GM12878 (cell line): ENCODE results near the gene TMEM161A. TPM values are rescaled to one million over a fixed set of nuclear protein-coding genes. Genes with fewer than 3 reads are reported as not detected.

Experiments
- ATAC-seq: fragments of 200-7000 bp; cut with Tn5 transposase; 3 replicates; pipeline ENCODE4 v1.9.1; 2020; ENCODE audit warnings: mild to moderate bottlenecking, moderate library complexity
- BruUV-seq: library from RNA; stranded (reverse); fragments of 400-500 nt; replicated peaks from 2 replicates; lab custom pipeline; 2021; lab: Mats Ljungman, UMichigan
- CTCF ChIA-PET: fragments of 300-600 bp; sonication (Branson Sonifier 250); formaldehyde crosslinking; extraction: SDS; loops from one replicate; lab custom pipeline; 2021; ENCODE audit warnings: inconsistent platforms; lab: Yijun Ruan, JAX
- POLR2A ChIA-PET: fragments of 350-600 bp; formaldehyde crosslinking; extraction: SDS; loops from one replicate; lab custom pipeline; 2021; ENCODE audit warnings: inconsistent platforms; lab: Charles Lee
- RAD21 ChIA-PET: fragments of 300-600 bp; sonication (Branson Sonifier 250); formaldehyde crosslinking; loops from one replicate; lab custom pipeline; 2023; ENCODE audit warnings: antibody characterized with exemption; ENCODE audit not compliant: unreplicated experiment; lab: Charles Lee
- SMC1A ChIA-PET: fragments of 300-600 bp; sonication (Branson Sonifier 250); formaldehyde crosslinking; loops from one replicate; lab custom pipeline; 2023; ENCODE audit not compliant: unreplicated experiment, uncharacterized antibody; lab: Charles Lee
- DNase-seq: peaks from one replicate; pipeline ENCODE4 v3.0.0-alpha.2; 2011; ENCODE audit warnings: low read depth, low spot score
- FAIRE-seq: peaks from 3 replicates; lab custom pipeline; 2011; peaks lifted over from hg19 to GRCh38; lab: Jason Lieb, UNC
- H2AFZ ChIP-seq: 2 replicates; pipeline ENCODE4 v1.6.0; 2011; ENCODE audit warnings: low read depth, low read length, control low read depth; ENCODE audit not compliant: control insufficient read depth
- H3K27ac ChIP-seq: 2 replicates; pipeline ENCODE4 v1.5.1; 2011; ENCODE audit warnings: control low read depth; ENCODE audit not compliant: control insufficient read depth, insufficient read depth
- H3K27me3 ChIP-seq, 2 experiments: replicated peaks in 1 of 2; 2 replicates each; pipeline versions ENCODE4 v1.6.0 to v1.6.1; 2011; ENCODE audit warnings: low read length in 1 of 2; ENCODE audit not compliant: control insufficient read depth in 2 of 2, insufficient read depth in 2 of 2
- H3K36me3 ChIP-seq, 2 experiments: 2 replicates each; pipeline ENCODE4 v1.5.1; 2011; ENCODE audit warnings: low read length in 1 of 2; ENCODE audit not compliant: control insufficient read depth in 2 of 2, insufficient read depth in 2 of 2
- H3K4me1 ChIP-seq: 2 replicates; pipeline ENCODE4 v1.6.1; 2011; ENCODE audit warnings: mild to moderate bottlenecking, low read length, moderate library complexity, mixed read lengths; ENCODE audit not compliant: control insufficient read depth, insufficient read depth
- H3K4me2 ChIP-seq: 2 replicates; pipeline ENCODE4 v1.6.0; 2011; ENCODE audit warnings: control low read depth; ENCODE audit not compliant: control insufficient read depth, insufficient read depth
- H3K4me3 ChIP-seq: fragments of 200-600 bp; sonication (generic); 2 replicates; pipeline ENCODE4 v1.5.1; 2016
- H3K79me2 ChIP-seq: 2 replicates; pipeline ENCODE4 v1.6.0; 2011; ENCODE audit warnings: low read length; ENCODE audit not compliant: control insufficient read depth, insufficient read depth
- H3K9ac ChIP-seq: 2 replicates; pipeline ENCODE4 v1.8.0; 2011; ENCODE audit warnings: low read length, control low read depth, mixed read lengths; ENCODE audit not compliant: control insufficient read depth, insufficient read depth
- H3K9me3 ChIP-seq: replicated peaks from 3 replicates; pipeline ENCODE4 v1.5.1; 2011; ENCODE audit warnings: mild to moderate bottlenecking, low read length; ENCODE audit not compliant: control insufficient read depth, insufficient read depth
- H4K20me1 ChIP-seq: 2 replicates; pipeline ENCODE4 v1.6.0; 2011; ENCODE audit not compliant: control insufficient read depth, insufficient read depth
- BACH1 ChIP-seq: fragments of 450-650 bp; IDR thresholded peaks from 2 replicates; pipeline ENCODE4 v1.6.1; 2017; ENCODE audit warnings: mild to moderate bottlenecking, borderline replicate concordance
- BHLHE40 ChIP-seq, 2 experiments: fragments of 450-650 bp in 1 of 2; IDR thresholded peaks; 2 replicates each; pipeline ENCODE4 v1.6.1; 2011 to 2017; ENCODE audit warnings: low read depth in 2 of 2, borderline replicate concordance in 1 of 2, improper control_type of control experiment in 1 of 2, low read length in 1 of 2, mild to moderate bottlenecking in 1 of 2
- BMI1 ChIP-seq: fragments of 450-650 bp; IDR thresholded peaks from 2 replicates; pipeline ENCODE4 v1.6.1; 2016; ENCODE audit warnings: mild to moderate bottlenecking, moderate library complexity, borderline replicate concordance
- FOS ChIP-seq: IDR thresholded peaks from 3 replicates; pipeline ENCODE4 v1.6.1; 2011; ENCODE audit warnings: borderline replicate concordance; ENCODE audit not compliant: insufficient read length; ENCODE audit errors: extremely low read depth
- JUND ChIP-seq: IDR thresholded peaks from 2 replicates; pipeline ENCODE4 v1.6.1; 2012; ENCODE audit warnings: low read depth, mild to moderate bottlenecking, low read length, improper control_type of control experiment, moderate library complexity
- LARP7 ChIP-seq: fragments of 450-650 bp; IDR thresholded peaks from 2 replicates; pipeline ENCODE4 v1.6.1; 2017; ENCODE audit warnings: mild to moderate bottlenecking
- MTA3 ChIP-seq: IDR thresholded peaks from 2 replicates; pipeline ENCODE4 v1.6.1; 2012; ENCODE audit warnings: low read length, inconsistent platforms, borderline replicate concordance
- MYB ChIP-seq: fragments of 150-350 bp; IDR thresholded peaks from 2 replicates; pipeline ENCODE4 v1.6.1; 2014; ENCODE audit warnings: mild to moderate bottlenecking, low read depth, low read length, borderline replicate concordance
- NFYB ChIP-seq: IDR thresholded peaks from 2 replicates; pipeline ENCODE4 v1.6.1; 2011; ENCODE audit warnings: low read depth, mild to moderate bottlenecking, low read length, improper control_type of control experiment, moderate library complexity; ENCODE audit not compliant: insufficient read depth
- NR2C1 ChIP-seq: fragments of 450-650 bp; IDR thresholded peaks from 2 replicates; pipeline ENCODE4 v1.6.1; 2017; ENCODE audit warnings: antibody characterized with exemption, mild to moderate bottlenecking, moderate library complexity
- RELA ChIP-seq: fragments of 450-650 bp; IDR thresholded peaks from 2 replicates; pipeline ENCODE4 v1.8.0; 2014; ENCODE audit warnings: borderline replicate concordance; ENCODE audit not compliant: partially characterized antibody
- RFX5 ChIP-seq: IDR thresholded peaks from 2 replicates; pipeline ENCODE4 v1.6.1; 2011; ENCODE audit warnings: low read depth, low read length, improper control_type of control experiment
- SIN3A ChIP-seq: IDR thresholded peaks from 2 replicates; pipeline ENCODE4 v1.6.1; 2012; ENCODE audit warnings: low read depth, low read length, improper control_type of control experiment
- STAT1 ChIP-seq: fragments of 450-650 bp; conservative IDR thresholded peaks from 2 replicates; pipeline ENCODE4 v1.6.1; 2014; ENCODE audit warnings: antibody characterized with exemption, mild to moderate bottlenecking
- TCF7 ChIP-seq: IDR thresholded peaks from 2 replicates; pipeline ENCODE4 v1.6.1; 2014; ENCODE audit warnings: antibody characterized with exemption, borderline replicate concordance
- WGBS: methylation state at CpG from one replicate; pipeline ENCODE4 v1.1.6; 2016; ENCODE audit warnings: low lambda C conversion rate; ENCODE audit not compliant: insufficient replicate concordance, insufficient coverage; ENCODE audit errors: missing lambda C conversion rate; 5-methylcytosine and 5-hydroxymethylcytosine counted together
- in situ Hi-C: fragments of 300-500 bp; cut with MboI; formaldehyde crosslinking; loops from 9 replicates; pipeline ENCODE4 v1.14.3; 2018; ENCODE audit warnings: mixed read lengths
- intact Hi-C: fragments of 100-400 bp; cut with micrococcal nuclease; formaldehyde crosslinking; loops from one replicate; pipeline ENCODE4 v1.14.2; 2022; ENCODE audit not compliant: unreplicated experiment
- polyA plus RNA-seq, 11 experiments: library from polyadenylated mRNA; depleted of rRNA in 4 of 11; unstranded in 6 of 11; stranded (reverse) in 5 of 11; fragments of >200 nt; fragmentation: Nextera tagmentation in 4 of 11; fragmentation: Illumina TruSeq in 1 of 11; extraction: Ambion mirVana in 4 of 11; extraction: Trizol in 1 of 11; gene quantifications; 1 replicate in 1 of 11; 2 replicates in 10 of 11; pipeline versions ENCODE4 v1.2.1 to v1.2.3, GENCODE V29; 2011 to 2016; ENCODE audit warnings: inconsistent platforms in 2 of 11, missing spikeins in 2 of 11, low read depth in 1 of 11
- total RNA-seq, 4 experiments: library from RNA; depleted of rRNA in 3 of 4; stranded (reverse); fragments of >200 nt in 3 of 4; fragmentation: Illumina TruSeq in 1 of 4; extraction: Trizol in 1 of 4; gene quantifications; 2 replicates each; pipeline versions ENCODE4 v1.2.1 to v1.2.3, GENCODE V29; 2013 to 2021
- TF ChIP-seq, protein P1 (sequence below): fragments of 450-650 bp; IDR thresholded peaks from 2 replicates; pipeline ENCODE4 v1.6.1; 2017; ENCODE audit warnings: low read depth, mild to moderate bottlenecking, moderate library complexity
- TF ChIP-seq, protein P2 (sequence below): fragments of 450-650 bp; formaldehyde crosslinking; IDR thresholded peaks from 2 replicates; pipeline ENCODE4 v1.4.0; 2020; ENCODE audit warnings: mild to moderate bottlenecking, moderate library complexity

The TMEM161A gene
- total and polyA plus RNA-seq, 10 of the 15 experiments (the other 5 are each of a cell fraction or from before 2014, with no cell fraction given) = 1.1 to 37.1 (median 19.0) TPM

DNA sequence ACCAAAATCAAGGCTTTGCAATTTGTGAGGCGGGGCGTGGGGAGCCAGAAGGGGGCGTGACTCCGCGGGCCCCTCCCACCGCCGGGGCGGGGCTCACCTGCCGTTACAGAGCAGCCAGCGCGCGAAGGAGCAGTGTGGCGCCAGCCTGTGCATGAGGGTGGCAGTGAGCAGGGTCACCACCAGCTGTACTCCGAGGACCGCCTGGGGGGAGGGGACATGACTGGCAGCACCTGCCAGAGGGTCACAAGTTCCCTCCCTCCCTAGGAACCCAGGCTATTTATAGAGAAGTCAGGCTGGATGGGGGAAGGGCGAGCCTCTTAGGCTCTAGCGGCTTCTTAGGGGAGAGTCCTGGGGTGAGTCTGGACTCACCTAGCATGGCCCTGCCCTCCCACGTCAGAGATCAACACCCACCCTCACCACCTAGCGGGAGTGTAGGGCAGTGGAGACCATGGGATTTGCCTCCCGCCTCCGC, 3.6 kb downstream of the TMEM161A start (continued):
- TF ChIP-seq, protein P1, sequence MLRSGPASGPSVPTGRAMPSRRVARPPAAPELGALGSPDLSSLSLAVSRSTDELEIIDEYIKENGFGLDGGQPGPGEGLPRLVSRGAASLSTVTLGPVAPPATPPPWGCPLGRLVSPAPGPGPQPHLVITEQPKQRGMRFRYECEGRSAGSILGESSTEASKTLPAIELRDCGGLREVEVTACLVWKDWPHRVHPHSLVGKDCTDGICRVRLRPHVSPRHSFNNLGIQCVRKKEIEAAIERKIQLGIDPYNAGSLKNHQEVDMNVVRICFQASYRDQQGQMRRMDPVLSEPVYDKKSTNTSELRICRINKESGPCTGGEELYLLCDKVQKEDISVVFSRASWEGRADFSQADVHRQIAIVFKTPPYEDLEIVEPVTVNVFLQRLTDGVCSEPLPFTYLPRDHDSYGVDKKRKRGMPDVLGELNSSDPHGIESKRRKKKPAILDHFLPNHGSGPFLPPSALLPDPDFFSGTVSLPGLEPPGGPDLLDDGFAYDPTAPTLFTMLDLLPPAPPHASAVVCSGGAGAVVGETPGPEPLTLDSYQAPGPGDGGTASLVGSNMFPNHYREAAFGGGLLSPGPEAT = no peak
- no peak for TF ChIP-seq LARP7
- no peak for TF ChIP-seq NFYB
- TF ChIP-seq TCF7 = no peak
- TF ChIP-seq NR2C1 = no peak
- TF ChIP-seq MYB = no peak
- no peak for TF ChIP-seq BMI1

DNA sequence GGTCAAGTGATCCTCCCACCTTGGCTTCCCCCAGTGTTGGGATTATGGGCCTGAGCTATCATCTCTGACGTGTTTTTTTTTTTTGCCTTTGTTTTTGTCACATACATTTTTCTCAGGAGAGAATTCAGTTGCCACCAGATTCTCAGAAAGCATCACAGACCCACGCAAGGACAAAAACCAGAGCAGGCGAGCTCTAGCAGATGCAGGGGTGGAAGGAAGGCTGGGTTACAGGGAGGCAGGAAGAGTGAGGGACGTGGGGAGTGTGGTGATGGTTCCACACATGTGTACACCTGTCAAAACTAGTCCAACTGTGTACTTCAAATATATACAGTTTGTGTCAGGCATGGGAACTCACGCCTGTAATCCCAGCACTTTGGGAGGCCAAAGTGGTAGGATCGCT, 4.3 kb downstream of the TMEM161A start:
- FAIRE-seq (no peak), ATAC-seq (no peak), DNase-seq (no peak)
- no peak overlapping the region for H3K4me3 ChIP-seq
- H3K27ac ChIP-seq = no peak overlapping the region
- H3K9ac ChIP-seq = no peak overlapping the region
- intact Hi-C loops (no loop called here), in situ Hi-C loops (no loop called here)
- WGBS = 88% methylated on average over 6 of the region's 6 CpGs
- H3K36me3 ChIP-seq = no peaks in the 10 kb centered on the region
- peaks cover 6% of the 10 kb centered on the region; the same call in 1 of the 2 replicates for H3K4me1 ChIP-seq
- SMC1A ChIA-PET = interaction anchor here (0.7 kb wide), 1 partner anchor 614 kb away, joined by 3 read pairs; no protein-coding TSS in a partner anchor
- POLR2A ChIA-PET = no interaction called here
- H2AFZ ChIP-seq = no peak overlapping the region
- CTCF ChIA-PET = no interaction called here
- no peaks in the 10 kb centered on the region for H4K20me1 ChIP-seq
- H3K9me3 ChIP-seq = peaks cover 9% of the 10 kb centered on the region; the same call in 2 of the 3 replicates
- no TSS peak for BruUV-seq
- H3K27me3 ChIP-seq = no peaks in the 10 kb centered on the region
- H3K79me2 ChIP-seq = peaks cover 9% of the 10 kb centered on the region
- no peak overlapping the region for H3K4me2 ChIP-seq
- RAD21 ChIA-PET = no interaction called here
- TF ChIP-seq FOS = no peak
- no peak for TF ChIP-seq RELA
- TF ChIP-seq JUND = no peak
- TF ChIP-seq STAT1 = no peak
- TF ChIP-seq MTA3 = no peak
- TF ChIP-seq TCF7 = no peak
- TF ChIP-seq, protein P2, sequence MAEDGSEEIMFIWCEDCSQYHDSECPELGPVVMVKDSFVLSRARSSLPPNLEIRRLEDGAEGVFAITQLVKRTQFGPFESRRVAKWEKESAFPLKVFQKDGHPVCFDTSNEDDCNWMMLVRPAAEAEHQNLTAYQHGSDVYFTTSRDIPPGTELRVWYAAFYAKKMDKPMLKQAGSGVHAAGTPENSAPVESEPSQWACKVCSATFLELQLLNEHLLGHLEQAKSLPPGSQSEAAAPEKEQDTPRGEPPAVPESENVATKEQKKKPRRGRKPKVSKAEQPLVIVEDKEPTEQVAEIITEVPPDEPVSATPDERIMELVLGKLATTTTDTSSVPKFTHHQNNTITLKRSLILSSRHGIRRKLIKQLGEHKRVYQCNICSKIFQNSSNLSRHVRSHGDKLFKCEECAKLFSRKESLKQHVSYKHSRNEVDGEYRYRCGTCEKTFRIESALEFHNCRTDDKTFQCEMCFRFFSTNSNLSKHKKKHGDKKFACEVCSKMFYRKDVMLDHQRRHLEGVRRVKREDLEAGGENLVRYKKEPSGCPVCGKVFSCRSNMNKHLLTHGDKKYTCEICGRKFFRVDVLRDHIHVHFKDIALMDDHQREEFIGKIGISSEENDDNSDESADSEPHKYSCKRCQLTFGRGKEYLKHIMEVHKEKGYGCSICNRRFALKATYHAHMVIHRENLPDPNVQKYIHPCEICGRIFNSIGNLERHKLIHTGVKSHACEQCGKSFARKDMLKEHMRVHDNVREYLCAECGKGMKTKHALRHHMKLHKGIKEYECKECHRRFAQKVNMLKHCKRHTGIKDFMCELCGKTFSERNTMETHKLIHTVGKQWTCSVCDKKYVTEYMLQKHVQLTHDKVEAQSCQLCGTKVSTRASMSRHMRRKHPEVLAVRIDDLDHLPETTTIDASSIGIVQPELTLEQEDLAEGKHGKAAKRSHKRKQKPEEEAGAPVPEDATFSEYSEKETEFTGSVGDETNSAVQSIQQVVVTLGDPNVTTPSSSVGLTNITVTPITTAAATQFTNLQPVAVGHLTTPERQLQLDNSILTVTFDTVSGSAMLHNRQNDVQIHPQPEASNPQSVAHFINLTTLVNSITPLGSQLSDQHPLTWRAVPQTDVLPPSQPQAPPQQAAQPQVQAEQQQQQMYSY (CRISPR knock-in tag) = no peak
- no peak for TF ChIP-seq SIN3A
- no peak for TF ChIP-seq RFX5
- no peak for TF ChIP-seq BHLHE40 (IDR thresholded peaks at IDR 0.05; ENCODE audit: borderline replicate concordance in 1 of 2, low read depth in 2 of 2, low read length in 1 of 2)
- TF ChIP-seq BACH1 = no peak
